H9 (cell line): ENCODE measurements around the gene SETDB1. TPM values are rescaled to one million over a fixed set of nuclear protein-coding genes. Genes with fewer than 3 reads are reported as not detected.
A peak's percentile ranks its signal among the peaks of the same experiment; 100 is the strongest.
"Not testable (repeated sequence)": the region's sequence is repeated elsewhere in the genome, so short reads cannot be mapped to it uniquely, and the experiment has no call there.

ENCODE experiments used
- DNase-seq: peaks from one replicate; pipeline ENCODE4 v3.0.0-alpha.2; 2017
- H2AFZ ChIP-seq: one replicate; pipeline ENCODE4 v1.6.1; 2013; ENCODE audit warnings: mild to moderate bottlenecking, low read length, control low read depth, moderate library complexity
- H2AK5ac ChIP-seq: 2 replicates; pipeline ENCODE4 v1.6.1; 2013; ENCODE audit warnings: low read length, control low read depth, mixed read lengths; ENCODE audit not compliant: insufficient read length
- H2BK120ac ChIP-seq: one replicate; pipeline ENCODE4 v1.6.1; 2013; ENCODE audit warnings: low read depth, mild to moderate bottlenecking, low read length, control low read depth, inconsistent platforms; ENCODE audit not compliant: poor library complexity, severe bottlenecking
- H2BK12ac ChIP-seq: 2 replicates; pipeline ENCODE4 v1.6.1; 2013; ENCODE audit warnings: low read length, control low read depth, mixed read lengths, low read depth; ENCODE audit not compliant: insufficient read length
- H2BK15ac ChIP-seq: 2 replicates; pipeline ENCODE4 v1.6.1; 2013; ENCODE audit warnings: low read depth, low read length, control low read depth
- H2BK20ac ChIP-seq: one replicate; pipeline ENCODE4 v1.6.1; 2013; ENCODE audit warnings: low read depth, mild to moderate bottlenecking, low read length, control low read depth, inconsistent platforms; ENCODE audit not compliant: poor library complexity, severe bottlenecking
- H2BK5ac ChIP-seq: 2 replicates; pipeline ENCODE4 v1.6.1; 2013; ENCODE audit warnings: low read length, control low read depth, mixed read lengths; ENCODE audit not compliant: insufficient read length
- H3K14ac ChIP-seq: 2 replicates; pipeline ENCODE4 v1.6.1; 2013; ENCODE audit warnings: low read length, control low read depth; ENCODE audit not compliant: insufficient read depth
- H3K18ac ChIP-seq: 2 replicates; pipeline ENCODE4 v1.6.1; 2013; ENCODE audit warnings: low read depth, mild to moderate bottlenecking, mixed read lengths, low read length, control low read depth; ENCODE audit not compliant: insufficient read length
- H3K23ac ChIP-seq: 2 replicates; pipeline ENCODE4 v1.6.1; 2013; ENCODE audit warnings: low read length, control low read depth, mixed read lengths, low read depth; ENCODE audit not compliant: insufficient read length
- H3K23me2 ChIP-seq: 2 replicates; pipeline ENCODE4 v1.6.1; 2013; ENCODE audit warnings: low read depth, mild to moderate bottlenecking, mixed read lengths, low read length, control low read depth; ENCODE audit not compliant: insufficient read length, poor library complexity, severe bottlenecking
- H3K27ac ChIP-seq: 2 replicates; pipeline ENCODE4 v1.5.1; 2013; ENCODE audit warnings: low read length, control low read depth, mixed read lengths, low read depth; ENCODE audit not compliant: insufficient read length
- H3K27me3 ChIP-seq: 2 replicates; pipeline ENCODE4 v1.6.1; 2013; ENCODE audit warnings: low read length, control low read depth, inconsistent platforms; ENCODE audit not compliant: insufficient read depth
- H3K4ac ChIP-seq: 2 replicates; pipeline ENCODE4 v1.6.1; 2013; ENCODE audit warnings: low read depth, mild to moderate bottlenecking, control low read depth, inconsistent platforms, low read length, moderate library complexity
- H3K4me1 ChIP-seq: 2 replicates; pipeline ENCODE4 v1.6.1; 2013; ENCODE audit warnings: low read length, control low read depth, inconsistent platforms; ENCODE audit not compliant: insufficient read depth
- H3K4me2 ChIP-seq: 2 replicates; pipeline ENCODE4 v1.6.1; 2013; ENCODE audit warnings: low read length, control low read depth, mixed read lengths; ENCODE audit not compliant: insufficient read length, insufficient read depth
- H3K56ac ChIP-seq: 2 replicates; pipeline ENCODE4 v1.6.1; 2013; ENCODE audit warnings: low read depth, mild to moderate bottlenecking, mixed read lengths, low read length, control low read depth; ENCODE audit not compliant: insufficient read length
- H3K79me1 ChIP-seq: 2 replicates; pipeline ENCODE4 v1.6.1; 2013; ENCODE audit warnings: low read depth, mild to moderate bottlenecking, moderate library complexity, low read length, control low read depth, inconsistent platforms; ENCODE audit not compliant: insufficient read depth, poor library complexity, severe bottlenecking
- H3K79me2 ChIP-seq: 2 replicates; pipeline ENCODE4 v1.6.1; 2013; ENCODE audit warnings: low read length, control low read depth, inconsistent platforms; ENCODE audit not compliant: insufficient read depth
- H3K9ac ChIP-seq: 2 replicates; pipeline ENCODE4 v1.6.1; 2013; ENCODE audit warnings: low read length, control low read depth, mixed read lengths; ENCODE audit not compliant: insufficient read length; ENCODE audit errors: extremely low read depth
- H3K9me3 ChIP-seq: one replicate; pipeline ENCODE4 v1.6.1; 2013; ENCODE audit warnings: low read depth, low read length, inconsistent platforms; ENCODE audit not compliant: control insufficient read depth
- H3T11ph ChIP-seq: one replicate; pipeline ENCODE4 v1.6.1; 2013; ENCODE audit warnings: mild to moderate bottlenecking, low read length, control low read depth, inconsistent platforms
- H4K20me1 ChIP-seq: one replicate; pipeline ENCODE4 v1.6.1; 2013; ENCODE audit not compliant: control insufficient read depth, insufficient read length, insufficient read depth
- H4K5ac ChIP-seq: 2 replicates; pipeline ENCODE4 v1.6.1; 2013; ENCODE audit warnings: low read depth, mild to moderate bottlenecking, mixed read lengths, low read length, control low read depth; ENCODE audit not compliant: insufficient read length
- H4K8ac ChIP-seq: replicated peaks from 2 replicates; pipeline ENCODE4 v1.6.1; 2013; ENCODE audit warnings: low read length, control low read depth, mixed read lengths, low read depth; ENCODE audit not compliant: insufficient read length
- H4K91ac ChIP-seq: 2 replicates; pipeline ENCODE4 v1.6.1; 2013; ENCODE audit warnings: low read depth, mild to moderate bottlenecking, moderate library complexity, mixed read lengths, low read length, control low read depth; ENCODE audit not compliant: insufficient read length
- H3K27ac Mint-ChIP-seq, 3 experiments: 2 replicates in 2 of 3; 3 replicates in 1 of 3; pipeline ENCODE4 v1.8.0; 2020 to 2021; ENCODE audit warnings: mixed read lengths in 3 of 3, mild to moderate bottlenecking in 1 of 3, moderate library complexity in 1 of 3
- H3K27me3 Mint-ChIP-seq: 2 replicates; pipeline ENCODE4 v1.8.0; 2021; ENCODE audit warnings: low read depth, mild to moderate bottlenecking, moderate library complexity, mixed read lengths
- H3K36me3 Mint-ChIP-seq, 3 experiments: 2 replicates in 2 of 3; 3 replicates in 1 of 3; pipeline ENCODE4 v1.8.0; 2020 to 2021; ENCODE audit warnings: low read depth in 3 of 3, mixed read lengths in 3 of 3; ENCODE audit not compliant: insufficient read depth in 1 of 3
- H3K4me1 Mint-ChIP-seq, 2 experiments: 2 replicates each; pipeline ENCODE4 v1.8.0; 2020; ENCODE audit warnings: mixed read lengths in 2 of 2
- H3K4me3 Mint-ChIP-seq, 2 experiments: 2 replicates in 1 of 2; 3 replicates in 1 of 2; pipeline ENCODE4 v1.8.0; 2020 to 2021; ENCODE audit warnings: mild to moderate bottlenecking in 2 of 2, mixed read lengths in 2 of 2, moderate library complexity in 1 of 2
- H3K9me3 Mint-ChIP-seq, 2 experiments: 2 replicates in 1 of 2; 3 replicates in 1 of 2; pipeline ENCODE4 v1.8.0; 2020; ENCODE audit warnings: mild to moderate bottlenecking in 2 of 2, mixed read lengths in 2 of 2, moderate library complexity in 1 of 2
- whole genome bisulfite sequencing: extraction: QIAGEN DNeasy Blood & Tissue Kit; methylation state at CpG from one replicate; pipeline ENCODE4 v1.1.7; 2013; ENCODE audit warnings: missing lambda C conversion rate, low lambda C conversion rate, mixed read lengths; ENCODE audit not compliant: insufficient read length; ENCODE audit errors: extremely low coverage; 5-methylcytosine and 5-hydroxymethylcytosine counted together
- total RNA-seq: library from RNA; stranded (reverse); gene quantifications from 2 replicates; pipeline ENCODE4 v1.2.1, GENCODE V29; 2021
- TF ChIP-seq, protein P1 (sequence below): fragments of 200-600 bp; sonication (generic); conservative IDR thresholded peaks from 3 replicates; pipeline ENCODE4 v1.8.0; 2021; ENCODE audit warnings: antibody characterized with exemption, mild to moderate bottlenecking

SETDB1 gene
- total RNA-seq, 1 experiment from 2014 or later = 62.1 TPM

DNA sequence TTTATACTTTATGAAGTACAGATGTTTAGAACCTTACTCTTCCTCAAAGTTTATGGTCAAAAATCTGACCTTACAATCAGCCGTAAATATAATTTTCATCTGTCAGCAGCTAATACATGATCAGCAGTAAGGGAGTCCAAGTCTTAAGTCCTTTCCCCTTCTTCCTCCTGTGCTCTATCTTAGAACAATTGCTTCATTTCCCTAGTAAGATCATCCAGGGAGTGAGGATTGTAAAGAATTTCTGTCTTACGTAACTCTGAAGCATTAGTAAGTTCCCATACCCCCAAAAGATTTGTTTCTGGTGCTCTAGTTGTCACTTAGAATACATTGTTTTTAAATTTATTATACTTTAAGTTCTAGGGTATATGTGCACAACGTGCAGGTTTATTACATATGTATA is 2.1 kb downstream of the SETDB1 start:
- Histone ChIP-seq H2AK5ac (no peak overlapping the region), H2BK12ac (no peak overlapping the region), H2BK5ac (no peak overlapping the region), H2BK120ac (no peak overlapping the region), H3K9ac (no peak overlapping the region), H4K8ac (no peak overlapping the region), H4K91ac (no peak overlapping the region), H4K5ac (no peak overlapping the region), H3K27me3 (no peaks in the 10 kb centered on the region), H2BK15ac (no peak overlapping the region), H3K56ac (no peak overlapping the region), H2BK20ac (no peak overlapping the region), H3K9me3 (no peaks in the 10 kb centered on the region), H3K79me2 (no peaks in the 10 kb centered on the region), H3K79me1 (no peaks in the 10 kb centered on the region), H3K4me1 (no peaks in the 10 kb centered on the region), H3K23me2 (no peaks in the 10 kb centered on the region), H3K23ac (no peak overlapping the region), H3T11ph (no peak overlapping the region), H3K27ac (no peak overlapping the region), H4K20me1 (no peaks in the 10 kb centered on the region), H3K4ac (no peak overlapping the region), H2AFZ (no peak overlapping the region), H3K18ac (no peak overlapping the region), H3K14ac (no peak overlapping the region), H3K4me2 (no peak overlapping the region)
- Mint-ChIP-seq H3K4me1 (peaks cover 0 to 6% of the 10 kb centered on the region in 2 experiments; a peak in 2 of 4 replicates), H3K27ac (no peak overlapping the region), H3K9me3 (peaks cover 3 to 5% of the 10 kb centered on the region in 2 experiments; a peak in 3 of 5 replicates), H3K4me3 (peak overlapping the region in 1 of 2 experiments; percentile 14; a peak in 2 of 5 replicates), H3K36me3 (peaks cover 51 to 60% (median 60%) of the 10 kb centered on the region in 3 experiments), H3K27me3 (no peaks in the 10 kb centered on the region)
- TF ChIP-seq, protein P1, sequence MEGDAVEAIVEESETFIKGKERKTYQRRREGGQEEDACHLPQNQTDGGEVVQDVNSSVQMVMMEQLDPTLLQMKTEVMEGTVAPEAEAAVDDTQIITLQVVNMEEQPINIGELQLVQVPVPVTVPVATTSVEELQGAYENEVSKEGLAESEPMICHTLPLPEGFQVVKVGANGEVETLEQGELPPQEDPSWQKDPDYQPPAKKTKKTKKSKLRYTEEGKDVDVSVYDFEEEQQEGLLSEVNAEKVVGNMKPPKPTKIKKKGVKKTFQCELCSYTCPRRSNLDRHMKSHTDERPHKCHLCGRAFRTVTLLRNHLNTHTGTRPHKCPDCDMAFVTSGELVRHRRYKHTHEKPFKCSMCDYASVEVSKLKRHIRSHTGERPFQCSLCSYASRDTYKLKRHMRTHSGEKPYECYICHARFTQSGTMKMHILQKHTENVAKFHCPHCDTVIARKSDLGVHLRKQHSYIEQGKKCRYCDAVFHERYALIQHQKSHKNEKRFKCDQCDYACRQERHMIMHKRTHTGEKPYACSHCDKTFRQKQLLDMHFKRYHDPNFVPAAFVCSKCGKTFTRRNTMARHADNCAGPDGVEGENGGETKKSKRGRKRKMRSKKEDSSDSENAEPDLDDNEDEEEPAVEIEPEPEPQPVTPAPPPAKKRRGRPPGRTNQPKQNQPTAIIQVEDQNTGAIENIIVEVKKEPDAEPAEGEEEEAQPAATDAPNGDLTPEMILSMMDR = no peak
- WGBS = no CpG with 5 or more reads among the region's 3 CpGs
- DNase-seq = no peak

DNA sequence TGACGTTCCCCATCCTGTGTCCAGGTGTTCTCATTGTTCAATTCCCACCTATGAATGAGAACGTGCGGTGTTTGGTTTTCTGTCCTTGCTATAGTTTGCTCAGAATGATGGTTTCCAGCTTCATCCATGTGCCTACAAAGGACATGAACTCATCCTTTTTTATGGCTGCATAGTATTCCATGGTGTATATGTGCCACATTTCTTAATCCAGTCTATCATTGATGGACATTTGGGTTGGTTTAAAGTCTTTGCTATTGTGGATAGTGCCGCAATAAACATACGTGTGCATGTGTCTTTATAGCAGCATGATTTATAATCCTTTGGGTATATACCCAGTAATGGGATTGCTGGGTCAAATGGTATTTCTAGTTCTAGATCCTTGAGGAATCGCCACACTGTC is 2.6 kb downstream of the SETDB1 start:
- H3K27ac ChIP-seq, DNase-seq, H3T11ph ChIP-seq, H2BK20ac ChIP-seq, H3K9me3 ChIP-seq, H3K14ac ChIP-seq, H2AFZ ChIP-seq, H3K9me3 Mint-ChIP-seq, H4K20me1 ChIP-seq, H3K56ac ChIP-seq, H4K8ac ChIP-seq, H2BK120ac ChIP-seq, H2AK5ac ChIP-seq, H3K9ac ChIP-seq, H3K79me1 ChIP-seq, H3K4me3 Mint-ChIP-seq, H3K23me2 ChIP-seq, H2BK15ac ChIP-seq, H2BK12ac ChIP-seq, H3K18ac ChIP-seq, H4K91ac ChIP-seq, H3K4me1 ChIP-seq, H3K27me3 Mint-ChIP-seq, H2BK5ac ChIP-seq, H3K4ac ChIP-seq, H3K4me2 ChIP-seq, H3K27me3 ChIP-seq, H3K79me2 ChIP-seq, H3K27ac Mint-ChIP-seq, H3K23ac ChIP-seq, H4K5ac ChIP-seq, H3K4me1 Mint-ChIP-seq: not testable (repeated sequence)
- peaks cover 51 to 60% (median 60%) of the 10 kb centered on the region in 3 experiments for H3K36me3 Mint-ChIP-seq
- no CpG with 5 or more reads among the region's 6 CpGs for WGBS
